OCI-LY7 (cell line): ENCODE data around the gene CIP2A.

Source experiments
- CTCF ChIP-seq: fragments of 200-600 bp; sonication (generic); conservative IDR thresholded peaks from 2 replicates; pipeline ENCODE4 v1.5.1; 2014; ENCODE audit warnings: mild to moderate bottlenecking, antibody characterized with exemption, low read length, moderate library complexity, mixed read lengths
- EZH2phosphoT487 ChIP-seq: fragments of 200-600 bp; sonication (generic); IDR thresholded peaks from 2 replicates; pipeline ENCODE4 v1.6.1; 2018; ENCODE audit warnings: low read depth, borderline replicate concordance, mild to moderate bottlenecking, mixed run types, antibody characterized with exemption, low read length, moderate library complexity, mixed read lengths

- TF ChIP-seq CTCF, result no peak
- TF ChIP-seq EZH2phosphoT487, result no peak
Measured at GRCh38 chr3:108595321-108595720, 6.1 kb upstream of the CIP2A start.
